Hypothalamus (tissue), 51 donors: ENCODE results near the gene OSBPL10.

Experiments
- DNase-seq, 51 donors: peaks; one replicate each; lab custom pipeline; 2025; lab: John Stamatoyannopoulos, UW

Gene OSBPL10

DNA sequence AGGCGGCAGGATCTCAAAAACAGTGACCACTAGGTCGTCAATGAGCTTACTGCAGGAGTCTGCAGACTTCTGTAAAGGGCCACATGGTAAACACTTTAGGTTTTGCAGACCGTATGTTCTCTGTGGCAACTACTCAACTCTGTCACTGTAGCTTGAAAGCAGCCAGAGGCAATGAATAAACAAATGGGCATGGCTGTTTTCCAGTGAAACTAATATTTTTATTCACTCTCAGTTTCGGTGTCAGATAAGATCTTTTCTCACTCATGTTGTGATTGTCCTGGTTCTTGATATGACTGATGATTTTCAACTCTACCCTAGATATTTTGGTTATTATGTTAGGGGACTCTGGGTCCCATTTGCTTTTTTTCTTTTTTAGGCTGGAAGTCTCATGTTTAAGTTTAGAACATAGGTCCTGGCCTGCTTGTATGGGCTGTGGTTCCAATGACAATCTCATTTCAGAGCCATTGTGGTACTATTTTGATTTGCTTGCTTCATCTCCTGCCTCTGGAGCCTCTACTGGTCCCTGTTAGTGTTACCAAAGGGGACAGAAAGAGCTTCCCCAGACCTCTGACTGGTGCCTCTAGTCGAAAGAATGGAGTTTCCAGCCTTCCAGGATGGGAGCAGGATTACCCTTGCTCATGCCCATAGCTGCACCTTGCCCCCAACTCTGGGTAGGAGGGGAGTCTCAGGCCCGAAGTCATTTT, 226.3 kb downstream of the OSBPL10 start:
- DNase-seq = no peak

DNA sequence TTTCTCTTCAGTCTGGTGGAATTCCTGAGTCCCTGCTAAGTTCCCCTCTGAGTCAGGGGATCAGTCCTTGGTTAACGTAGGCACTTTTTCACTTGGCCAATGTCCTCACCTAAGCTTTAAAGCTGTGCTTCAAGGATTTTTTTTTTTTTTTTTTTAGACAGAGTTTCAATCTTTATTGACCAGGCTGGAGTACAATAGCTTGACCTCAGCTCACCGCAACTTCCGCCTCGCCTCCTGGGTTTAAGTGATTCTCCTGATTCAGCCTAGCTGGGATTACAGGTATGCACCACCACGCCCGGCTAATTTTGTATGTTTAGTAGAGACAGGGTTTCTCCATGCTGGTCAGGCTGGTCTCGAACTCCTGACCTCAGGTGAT, 228.0 kb downstream of the OSBPL10 start:
- DNase-seq = no peak

DNA sequence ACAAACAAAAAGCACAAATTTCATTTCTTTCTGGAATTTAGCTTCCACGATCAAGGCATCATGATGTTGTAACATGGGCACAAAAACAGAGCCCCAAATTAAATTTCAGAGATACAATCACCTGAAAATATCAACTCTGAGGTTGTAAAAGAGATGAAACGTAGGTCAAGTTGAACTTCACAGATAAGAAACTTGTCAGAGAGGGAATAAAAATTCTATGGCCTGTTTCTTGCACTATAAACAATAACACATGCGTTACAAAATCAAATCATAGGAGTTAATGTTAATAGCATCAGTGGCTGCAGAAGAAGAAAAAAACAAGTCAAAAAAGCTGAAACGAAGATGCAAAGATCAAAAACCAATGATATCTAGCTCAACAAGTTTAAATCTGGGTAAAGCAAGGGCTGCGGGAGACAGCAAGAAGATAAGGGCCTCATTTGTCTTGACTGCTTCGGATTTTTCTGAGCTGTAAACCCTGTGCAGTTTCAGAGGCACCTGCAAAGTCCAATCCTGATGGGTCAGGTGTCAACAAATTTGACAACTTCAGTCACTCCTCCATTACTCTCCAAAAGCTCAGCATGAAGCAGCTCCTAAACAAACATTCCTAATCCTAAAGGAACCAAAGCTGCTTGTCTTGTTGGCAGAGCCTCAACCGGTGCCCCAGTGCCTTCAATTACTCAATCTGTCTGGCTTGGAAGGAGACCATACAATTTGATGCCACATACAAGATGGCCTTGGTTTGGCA, 228.6 kb downstream of the OSBPL10 start:
- DNase-seq = no peak

DNA sequence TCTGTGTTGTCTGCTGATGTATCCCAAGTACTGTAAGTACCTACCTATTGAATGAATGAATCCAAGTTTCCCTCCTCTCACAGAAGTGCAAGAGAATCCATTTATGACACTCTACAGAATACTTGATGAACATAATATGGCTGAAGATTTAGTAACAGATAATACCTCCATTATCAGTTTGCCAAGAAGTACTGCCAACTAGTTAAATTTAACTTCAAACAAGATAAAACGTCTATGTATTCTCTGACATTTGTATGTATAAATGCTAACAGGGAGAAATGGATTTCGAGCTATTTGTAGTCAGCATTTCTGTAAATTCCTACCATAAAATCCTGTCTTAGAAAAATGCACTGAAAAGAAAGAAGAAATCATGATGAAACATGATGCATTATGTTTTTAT, 230.7 kb downstream of the OSBPL10 start:
- no peak for DNase-seq

DNA sequence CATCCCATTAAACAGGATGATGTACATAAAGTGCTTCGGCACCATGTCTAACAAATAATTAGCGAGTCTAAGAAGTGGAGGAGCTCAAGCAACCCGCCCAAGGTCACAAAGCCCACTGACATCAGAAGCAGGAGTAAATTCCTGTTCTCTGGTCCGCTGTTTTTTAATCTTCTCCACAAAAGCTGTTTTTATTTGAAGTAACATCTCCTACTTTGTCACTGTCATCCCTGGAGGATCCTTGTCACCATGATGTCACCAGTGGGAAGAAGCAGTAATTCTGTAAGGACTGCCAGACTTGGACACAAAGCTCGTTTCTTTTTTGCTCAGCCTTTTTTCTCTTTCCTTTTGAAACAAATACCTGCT, 232.1 kb downstream of the OSBPL10 start:
- DNase-seq = no peak

DNA sequence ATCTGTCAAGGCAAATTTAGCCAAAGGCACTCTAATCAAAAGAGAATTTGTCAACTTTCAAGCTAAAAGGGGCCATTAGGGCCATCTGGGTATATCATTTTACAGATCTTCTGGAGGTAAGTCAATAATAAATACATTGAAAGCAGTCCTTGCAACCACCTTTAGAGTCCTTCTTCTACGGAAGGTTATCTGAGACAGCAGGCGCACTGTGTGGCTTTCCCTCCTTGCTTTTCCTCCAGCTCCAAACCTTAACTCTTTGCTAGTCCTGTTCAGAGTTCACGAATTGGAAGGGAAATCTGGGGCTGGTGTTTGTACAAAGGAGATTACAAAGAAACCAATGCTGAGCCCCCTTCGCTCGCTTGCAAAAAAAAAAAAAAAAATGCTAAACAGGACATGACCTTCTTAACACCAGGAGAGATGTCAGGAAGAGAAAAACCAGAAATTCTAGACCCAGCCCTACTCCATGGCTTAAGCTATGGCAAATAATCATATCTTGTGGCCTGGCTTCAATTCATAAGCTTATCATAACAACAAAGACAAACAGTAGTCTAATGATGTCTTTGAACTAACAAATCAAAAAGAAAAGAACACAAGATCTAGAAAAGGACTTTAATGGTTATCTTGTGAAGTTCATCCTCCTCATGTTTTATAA, 232.7 kb downstream of the OSBPL10 start:
- no peak for DNase-seq

DNA sequence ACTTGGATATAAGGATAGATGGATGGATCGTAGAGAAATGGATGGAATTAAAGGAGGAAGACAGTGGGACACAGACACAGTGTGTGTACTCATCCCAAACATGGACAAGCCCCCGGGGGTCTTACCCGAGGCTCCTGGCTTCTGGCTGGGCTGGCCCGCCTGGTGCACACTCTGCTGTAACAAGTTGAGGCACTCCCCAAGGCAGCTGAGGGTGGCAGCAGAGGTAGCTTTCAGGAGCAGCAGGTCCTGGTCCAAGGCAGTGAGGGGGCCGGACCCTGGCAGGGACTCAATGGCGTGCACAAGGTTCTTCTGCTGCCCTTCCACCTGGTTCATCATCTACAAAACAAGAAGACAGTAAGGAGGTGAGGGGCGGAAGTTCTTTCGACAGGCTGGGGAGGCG, 233.3 kb downstream of the OSBPL10 start:
- no peak for DNase-seq

DNA sequence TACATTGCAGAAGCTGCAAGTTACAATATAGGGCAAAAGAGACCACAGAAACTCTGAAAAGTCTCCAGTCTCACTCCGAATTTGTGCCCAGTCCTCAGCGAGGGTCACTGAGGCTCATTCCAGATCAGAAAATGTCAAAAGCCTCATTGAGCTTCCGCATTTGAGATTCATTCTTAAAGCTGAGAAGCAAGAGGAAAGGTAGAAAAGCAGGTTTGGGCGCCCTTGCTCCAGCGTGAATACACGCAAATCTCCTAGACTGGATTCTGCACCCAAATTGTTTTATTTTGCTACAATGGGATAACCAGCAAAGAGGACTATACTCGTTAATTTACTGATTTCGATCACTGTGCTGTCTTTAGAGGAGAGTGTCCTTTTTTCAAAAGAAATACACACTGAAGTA, 236.1 kb downstream of the OSBPL10 start:
- no peak for DNase-seq

DNA sequence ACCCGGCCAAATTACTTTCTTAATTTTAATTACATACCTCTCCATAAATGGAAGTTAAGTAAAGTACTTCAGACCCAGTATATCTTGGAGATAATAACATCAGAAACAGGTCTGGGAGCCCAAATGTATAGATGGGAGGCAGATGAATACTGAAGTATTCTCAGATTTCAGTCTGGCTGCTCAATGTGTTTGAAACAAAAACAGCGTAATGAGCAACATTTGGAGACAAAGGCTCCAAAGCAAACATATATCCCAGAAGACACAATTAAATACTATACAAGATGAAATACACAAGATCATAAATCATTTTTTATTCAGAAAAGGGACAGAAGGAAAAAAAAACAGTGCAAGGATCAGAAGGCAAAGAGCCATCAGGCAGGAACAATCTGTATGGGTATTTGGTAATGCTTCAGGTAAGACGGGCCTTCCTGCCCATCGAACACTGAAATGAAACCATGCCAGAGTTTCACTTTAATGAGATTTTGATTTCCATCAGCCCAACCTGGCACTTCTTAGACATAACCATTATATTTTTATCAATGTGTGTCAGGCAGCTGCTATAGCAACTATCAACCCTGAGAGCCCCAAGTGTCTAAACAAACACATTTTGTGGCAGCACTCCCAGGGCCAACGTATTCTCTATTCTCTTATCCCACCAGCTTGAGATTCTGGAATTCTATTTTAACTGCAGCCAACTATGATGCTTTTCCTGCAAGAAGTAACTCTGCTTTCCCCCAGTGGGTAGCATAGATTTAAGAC, 237.6 kb downstream of the OSBPL10 start:
- no peak for DNase-seq

DNA sequence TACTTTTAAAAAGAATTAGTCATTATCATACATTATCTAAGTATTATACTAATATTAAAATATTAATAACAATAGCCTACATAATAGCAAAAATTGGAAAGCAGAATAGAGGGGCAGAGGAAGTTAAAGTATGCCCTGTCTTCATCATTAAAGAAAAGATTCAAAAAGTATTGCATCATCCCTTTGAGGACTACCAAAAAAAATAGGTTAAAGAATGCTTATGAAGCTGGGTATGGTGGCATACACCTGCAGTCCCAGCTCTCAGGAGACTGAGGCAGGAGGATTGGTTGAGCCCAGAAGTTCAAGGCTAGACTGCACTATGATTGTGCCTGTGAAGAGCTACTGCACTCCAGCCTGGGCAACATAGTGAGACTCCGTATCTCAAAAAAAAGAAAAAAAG, 240.7 kb downstream of the OSBPL10 start:
- DNase-seq = no peak

DNA sequence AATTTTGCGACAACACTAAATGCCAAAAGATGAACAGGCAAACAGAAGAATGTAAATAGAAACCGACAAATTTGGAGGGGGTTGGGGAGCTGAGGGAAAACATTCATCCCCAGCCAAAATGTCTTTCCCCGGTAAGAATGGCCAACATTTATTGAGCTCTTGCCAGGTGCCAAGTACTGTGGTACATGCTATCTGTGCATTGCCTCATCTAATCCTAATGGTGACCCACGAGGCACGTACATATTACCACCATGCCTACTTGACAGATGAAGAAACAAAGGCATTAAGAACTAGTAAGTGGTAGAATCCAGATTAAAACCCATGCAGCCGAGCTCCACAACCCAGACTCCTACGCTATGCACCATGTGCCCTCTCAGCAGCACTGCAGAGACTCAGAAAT, 242.7 kb downstream of the OSBPL10 start:
- no peak for DNase-seq

DNA sequence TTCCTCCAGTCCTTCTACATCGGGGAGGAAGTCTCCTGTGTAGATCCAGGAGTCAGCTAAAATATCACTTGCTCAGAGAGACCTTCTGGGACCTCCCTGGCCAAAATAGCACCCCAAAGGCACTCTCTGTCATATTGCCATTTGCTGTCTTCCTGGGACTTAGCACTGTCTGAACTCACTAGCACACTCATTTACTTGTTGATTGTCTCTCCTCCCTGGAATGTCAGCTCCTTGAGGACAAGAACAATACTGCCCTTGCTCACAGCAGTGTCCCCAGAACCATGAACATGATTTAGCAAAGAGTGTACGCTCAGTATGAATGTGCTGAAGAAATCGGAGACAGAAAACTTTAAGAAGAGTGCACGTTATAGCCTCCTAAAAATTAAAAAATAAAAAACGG, 245.4 kb downstream of the OSBPL10 start:
- no peak for DNase-seq

DNA sequence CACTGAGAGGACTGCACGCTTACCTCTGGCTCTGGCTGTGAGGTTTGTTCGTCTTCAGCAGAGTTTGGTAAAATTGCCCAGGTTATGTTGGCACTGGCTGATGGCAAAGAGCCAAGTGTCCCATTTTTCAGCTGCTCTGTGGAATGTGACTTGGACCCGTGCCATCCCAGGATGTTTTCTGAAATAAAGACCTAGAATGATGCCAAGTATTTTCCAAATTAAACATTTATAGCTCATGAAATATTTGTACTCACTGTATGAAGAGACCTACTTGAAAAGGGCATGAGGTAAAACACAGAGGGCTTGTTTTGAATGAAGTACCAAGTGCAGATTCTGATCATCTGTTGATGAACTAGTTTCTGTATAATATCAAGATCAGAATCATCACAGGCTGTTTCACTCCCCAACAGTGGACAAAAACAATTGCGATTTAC, 247.8 kb downstream of the OSBPL10 start:
- DNase-seq = no peak

DNA sequence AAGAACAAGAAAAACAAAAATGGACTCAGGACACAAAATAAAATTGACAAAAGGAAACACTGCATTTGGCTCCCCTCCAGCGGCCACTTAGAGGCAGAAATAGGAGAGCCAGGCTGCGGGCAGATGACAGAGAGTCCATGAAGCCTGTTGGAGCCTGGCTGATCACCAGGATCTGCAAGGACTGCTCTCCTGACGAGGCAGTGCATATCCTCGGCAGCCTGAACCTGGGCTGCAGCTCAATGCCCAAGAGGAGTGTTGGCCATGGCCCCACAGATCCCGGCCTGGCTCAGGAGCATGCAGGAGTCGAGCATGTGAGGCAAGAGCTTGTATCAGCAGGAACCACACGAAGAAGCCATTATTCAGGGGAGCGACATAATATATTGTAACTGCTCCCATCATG, 248.5 kb downstream of the OSBPL10 start:
- no peak for DNase-seq

DNA sequence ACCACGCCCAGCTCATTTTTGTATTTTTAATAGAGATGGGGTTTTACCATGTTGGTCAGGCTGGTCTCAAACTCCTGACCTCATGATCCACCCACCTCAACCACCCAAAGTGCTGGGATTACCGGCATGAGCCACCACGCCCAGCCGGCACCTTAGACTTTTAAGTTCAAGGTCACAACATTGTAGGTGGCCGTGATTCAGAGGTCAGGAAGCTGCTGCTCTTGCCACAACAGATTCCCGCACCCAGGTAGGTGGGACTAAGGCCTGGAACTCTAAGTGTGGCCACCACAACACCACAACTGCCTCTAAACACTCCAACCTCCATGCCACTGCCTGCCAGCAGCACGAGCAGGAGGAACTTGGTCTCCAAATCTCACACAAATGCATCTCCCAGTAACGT, 251.5 kb downstream of the OSBPL10 start:
- DNase-seq = no peak

DNA sequence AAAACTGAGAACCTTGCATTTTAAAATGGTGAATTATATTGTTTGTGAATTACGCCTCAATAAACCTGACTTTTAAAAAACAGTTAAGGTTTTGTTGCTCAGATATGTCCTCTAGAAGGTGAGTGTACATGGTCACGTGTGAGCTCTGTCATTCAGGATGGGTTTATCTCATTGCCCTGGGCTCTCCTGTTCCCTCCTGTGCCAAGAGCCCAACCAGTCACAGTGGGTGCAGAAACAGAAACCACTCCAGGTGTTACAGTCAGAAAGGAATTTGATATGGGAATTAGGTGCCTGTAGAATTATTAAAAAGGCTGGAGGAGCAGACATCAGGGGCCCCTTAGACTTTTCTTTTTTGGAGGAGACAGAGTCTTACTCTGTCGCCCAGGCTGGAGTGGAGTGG, 252.0 kb downstream of the OSBPL10 start:
- no peak for DNase-seq

DNA sequence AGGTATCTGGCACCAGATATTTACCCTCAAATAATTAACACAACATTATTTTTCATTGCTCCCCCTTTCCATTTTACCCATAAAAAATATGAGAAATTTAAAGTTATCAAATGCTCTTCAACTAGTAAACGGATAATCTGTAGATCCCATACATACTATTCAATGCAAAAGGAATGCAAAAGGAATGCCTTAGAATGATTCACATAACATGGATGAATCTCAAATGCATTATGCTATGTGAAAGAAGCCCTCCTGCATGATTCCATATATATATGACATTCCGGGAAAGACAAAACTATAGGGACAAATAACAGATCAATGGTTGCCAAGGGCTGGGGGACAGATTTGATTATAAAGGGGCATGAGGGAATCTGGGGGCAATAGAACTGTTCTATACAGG, 252.7 kb downstream of the OSBPL10 start:
- no peak for DNase-seq

DNA sequence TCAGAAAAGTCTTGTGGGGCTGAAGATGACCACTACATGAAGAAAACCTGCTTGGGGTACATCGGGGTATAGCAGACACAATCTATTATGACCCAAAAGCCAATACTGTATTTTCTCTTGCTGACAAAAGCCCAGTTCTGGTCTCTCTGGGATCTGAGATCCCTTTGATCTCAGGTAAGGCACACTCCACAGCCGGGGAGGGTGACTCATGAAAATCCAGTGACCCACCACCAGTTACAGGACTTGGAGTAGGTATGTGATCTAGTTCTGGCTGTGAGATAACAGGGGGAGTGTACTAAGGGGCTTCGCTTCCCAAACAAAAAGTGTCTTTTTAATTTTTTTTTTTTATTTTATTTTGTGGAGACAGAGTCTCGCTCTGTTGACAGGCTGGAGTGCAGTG, 255.1 kb downstream of the OSBPL10 start:
- DNase-seq = no peak

DNA sequence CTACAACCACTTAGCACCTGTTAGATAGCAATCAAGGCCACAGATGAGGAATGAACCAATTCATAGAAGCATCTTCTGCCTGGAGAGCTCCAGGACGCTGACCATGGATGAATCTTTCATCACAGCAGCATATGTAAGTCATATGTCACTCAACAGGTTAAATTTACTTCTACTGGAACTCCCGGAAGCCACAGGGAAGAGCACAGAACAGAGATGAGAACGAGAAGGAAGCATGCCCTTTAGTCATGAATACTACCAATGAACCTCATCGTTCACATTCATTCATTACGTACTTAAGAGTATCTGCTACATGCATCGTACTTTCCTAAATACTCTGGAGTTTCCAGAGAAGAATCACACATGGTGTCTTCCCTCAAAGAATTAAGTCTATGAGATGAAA, 255.5 kb downstream of the OSBPL10 start:
- no peak for DNase-seq

DNA sequence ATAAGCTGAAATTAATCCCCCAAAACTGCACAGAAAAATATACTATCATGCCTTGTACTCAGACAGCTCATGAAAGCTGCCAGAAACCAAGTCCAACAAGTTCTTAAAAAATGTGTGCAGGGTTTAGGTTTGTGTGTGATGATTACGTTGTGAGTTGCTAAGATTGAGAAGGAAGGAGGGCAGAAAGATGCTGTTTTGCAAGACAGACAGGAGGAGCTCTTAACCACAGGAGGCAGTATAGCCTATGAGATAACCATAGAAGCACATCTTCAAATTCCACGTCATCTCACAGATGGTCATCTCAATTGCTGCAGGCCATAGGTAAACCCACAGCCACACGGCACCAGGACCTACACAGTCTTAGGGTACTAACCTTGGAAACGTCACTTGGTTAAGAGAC, 256.4 kb downstream of the OSBPL10 start:
- no peak for DNase-seq

DNA sequence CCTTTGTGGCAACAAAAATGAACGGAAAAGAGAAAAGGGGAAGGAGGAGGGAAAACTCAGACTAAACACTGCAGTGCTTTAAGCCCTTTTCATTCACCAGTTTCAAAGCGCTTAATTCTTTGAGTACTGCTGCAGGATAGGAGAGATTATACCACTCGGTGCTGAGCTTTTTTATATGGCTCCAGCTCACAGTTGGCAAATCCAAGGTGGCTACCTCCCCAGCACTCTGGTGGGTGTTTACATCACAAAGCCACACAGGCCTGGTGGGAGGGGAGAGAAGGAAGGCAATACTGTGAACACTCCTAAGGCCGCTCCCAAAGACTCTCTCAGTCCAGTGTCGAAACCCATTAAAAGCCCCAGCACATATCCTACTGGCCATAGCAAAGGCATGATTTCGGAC, 256.9 kb downstream of the OSBPL10 start:
- no peak for DNase-seq
